PC-3 (cell line): ENCODE data around the gene MYLK3. TPM values are rescaled to one million over a fixed set of nuclear protein-coding genes. Genes with fewer than 3 reads are reported as not detected.

Experiments used
- ATAC-seq: fragments of 200-7000 bp; cut with Tn5 transposase; 2 replicates; pipeline ENCODE4 v1.9.1; 2020; ENCODE audit warnings: mild to moderate bottlenecking, moderate library complexity
- BruUV-seq: library from RNA; stranded (reverse); fragments of 400-500 nt; replicated peaks from 2 replicates; lab custom pipeline; 2021; lab: Mats Ljungman, UMichigan
- CTCF ChIA-PET: fragments of 300-600 bp; sonication (Branson Sonifier 250); formaldehyde crosslinking; loops from one replicate; lab custom pipeline; 2022; ENCODE audit warnings: antibody characterized with exemption; lab: Charles Lee
- POLR2A ChIA-PET: fragments of 300-600 bp; sonication (Branson Sonifier 250); formaldehyde crosslinking; loops from one replicate; lab custom pipeline; 2022; ENCODE audit warnings: antibody characterized with exemption; ENCODE audit not compliant: unreplicated experiment; lab: Charles Lee
- DNase-seq: peaks from one replicate; pipeline ENCODE4 v3.0.0-alpha.2; 2015
- H2AFZ ChIP-seq: fragments of 300-600 bp; sonication (generic); 2 replicates; pipeline ENCODE4 v1.6.0; 2016; ENCODE audit warnings: antibody characterized with exemption, low read length
- H3F3A ChIP-seq: fragments of 300-600 bp; sonication (generic); one replicate; pipeline ENCODE4 v1.6.0; 2017; ENCODE audit warnings: antibody characterized with exemption, low read length, control low read depth, mild to moderate bottlenecking; ENCODE audit not compliant: unreplicated experiment
- H3K27ac ChIP-seq: fragments of 300-600 bp; sonication (generic); 2 replicates; pipeline ENCODE4 v1.5.1; 2016; ENCODE audit warnings: mild to moderate bottlenecking, low read length
- H3K27me3 ChIP-seq: fragments of 300-600 bp; sonication (generic); 2 replicates; pipeline ENCODE4 v1.6.1; 2016; ENCODE audit warnings: low read length, mixed read lengths
- H3K36me3 ChIP-seq: fragments of 300-600 bp; sonication (generic); 2 replicates; pipeline ENCODE4 v1.6.1; 2016; ENCODE audit warnings: low read depth, mixed run types, low read length, mixed read lengths
- H3K4me1 ChIP-seq: fragments of 300-600 bp; sonication (generic); 2 replicates; pipeline ENCODE4 v1.5.1; 2016; ENCODE audit warnings: low read length; ENCODE audit not compliant: insufficient read depth
- H3K4me2 ChIP-seq: fragments of 300-600 bp; sonication (generic); 2 replicates; pipeline ENCODE4 v1.6.0; 2016; ENCODE audit warnings: low read length
- H3K4me3 ChIP-seq: fragments of 300-600 bp; sonication (generic); 2 replicates; pipeline ENCODE4 v1.5.1; 2016; ENCODE audit warnings: mild to moderate bottlenecking, low read length, mixed read lengths
- H3K79me2 ChIP-seq: fragments of 300-600 bp; sonication (generic); 2 replicates; pipeline ENCODE4 v1.6.1; 2017; ENCODE audit warnings: low read length, mixed read lengths
- H3K9ac ChIP-seq: fragments of 300-600 bp; sonication (generic); 2 replicates; pipeline ENCODE4 v1.6.0; 2016; ENCODE audit warnings: mild to moderate bottlenecking, low read length
- H3K9me2 ChIP-seq: fragments of 300-600 bp; sonication (generic); replicated peaks from 2 replicates; pipeline ENCODE4 v1.6.1; 2016; ENCODE audit warnings: mixed run types, low read length, mixed read lengths
- H3K9me3 ChIP-seq: fragments of 300-600 bp; sonication (generic); 2 replicates; pipeline ENCODE4 v1.6.1; 2016; ENCODE audit warnings: low read length, mixed read lengths
- H4K20me1 ChIP-seq: fragments of 300-600 bp; sonication (generic); 2 replicates; pipeline ENCODE4 v1.6.1; 2016; ENCODE audit warnings: low read length, mixed read lengths
- EZH2 ChIP-seq: fragments of 300-600 bp; sonication (generic); IDR thresholded peaks from one replicate; pipeline ENCODE4 v1.6.1; 2017; ENCODE audit warnings: antibody characterized with exemption, mild to moderate bottlenecking, low read length; ENCODE audit not compliant: unreplicated experiment
- EZH2phosphoT487 ChIP-seq: fragments of 300-600 bp; sonication (generic); IDR thresholded peaks from 2 replicates; pipeline ENCODE4 v1.6.1; 2018; ENCODE audit warnings: mild to moderate bottlenecking, antibody characterized with exemption, low read length, borderline replicate concordance
- intact Hi-C: fragments of 100-400 bp; cut with micrococcal nuclease; formaldehyde crosslinking; loops from 2 replicates; pipeline ENCODE4 v1.9.0; 2023
- total RNA-seq: library from RNA; depleted of rRNA; stranded (reverse); fragments of >200 nt; gene quantifications from 2 replicates; pipeline ENCODE4 v1.2.3, GENCODE V29; 2014
- TF ChIP-seq, protein P1 (sequence below): fragments of 300-600 bp; sonication (generic); conservative IDR thresholded peaks from 2 replicates; pipeline ENCODE4 v1.5.1; 2017; ENCODE audit warnings: antibody characterized with exemption, low read depth, mild to moderate bottlenecking, low read length

MYLK3 gene
- total RNA-seq, 1 experiment from 2014 or later, result under 0.01 TPM

DNA sequence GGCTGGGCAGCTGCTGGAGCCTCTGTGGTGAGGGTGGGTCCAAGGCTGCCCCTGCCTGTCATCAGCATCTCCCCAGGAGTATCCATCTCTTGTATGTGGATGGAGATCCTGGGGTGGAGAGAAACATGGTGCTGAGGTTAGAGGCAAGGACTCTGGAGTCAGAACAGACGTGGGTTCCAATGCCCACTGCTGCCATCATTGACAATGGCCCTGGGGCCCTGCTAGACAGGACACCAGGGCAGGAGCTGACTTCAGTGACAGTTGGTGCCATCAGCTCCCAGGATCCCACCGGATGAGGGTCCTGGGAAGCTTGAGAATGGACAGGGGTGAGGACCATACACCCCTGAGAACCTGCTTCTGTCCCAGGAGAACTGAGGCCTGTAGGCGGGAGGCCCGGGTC lies 15.6 kb downstream of the MYLK3 start:
- DNase-seq (no peak), ATAC-seq (no peak)
- intact Hi-C loops, result no loop called here
- Histone ChIP-seq H3K4me3 (no peak overlapping the region), H3K4me2 (no peak overlapping the region), H4K20me1 (no peaks in the 10 kb centered on the region), H3K9me2 (no peaks in the 10 kb centered on the region), H3K79me2 (no peaks in the 10 kb centered on the region), H3K9me3 (no peaks in the 10 kb centered on the region), H3F3A (no peaks in the 10 kb centered on the region), H3K4me1 (no peaks in the 10 kb centered on the region), H3K9ac (no peak overlapping the region), H3K27ac (no peak overlapping the region), H3K27me3 (no peaks in the 10 kb centered on the region), H2AFZ (no peak overlapping the region), H3K36me3 (no peaks in the 10 kb centered on the region)
- no TSS peak for BruUV-seq
- CTCF ChIA-PET, result no interaction called here
- POLR2A ChIA-PET, result no interaction called here
- TF ChIP-seq EZH2phosphoT487, result no peak

DNA sequence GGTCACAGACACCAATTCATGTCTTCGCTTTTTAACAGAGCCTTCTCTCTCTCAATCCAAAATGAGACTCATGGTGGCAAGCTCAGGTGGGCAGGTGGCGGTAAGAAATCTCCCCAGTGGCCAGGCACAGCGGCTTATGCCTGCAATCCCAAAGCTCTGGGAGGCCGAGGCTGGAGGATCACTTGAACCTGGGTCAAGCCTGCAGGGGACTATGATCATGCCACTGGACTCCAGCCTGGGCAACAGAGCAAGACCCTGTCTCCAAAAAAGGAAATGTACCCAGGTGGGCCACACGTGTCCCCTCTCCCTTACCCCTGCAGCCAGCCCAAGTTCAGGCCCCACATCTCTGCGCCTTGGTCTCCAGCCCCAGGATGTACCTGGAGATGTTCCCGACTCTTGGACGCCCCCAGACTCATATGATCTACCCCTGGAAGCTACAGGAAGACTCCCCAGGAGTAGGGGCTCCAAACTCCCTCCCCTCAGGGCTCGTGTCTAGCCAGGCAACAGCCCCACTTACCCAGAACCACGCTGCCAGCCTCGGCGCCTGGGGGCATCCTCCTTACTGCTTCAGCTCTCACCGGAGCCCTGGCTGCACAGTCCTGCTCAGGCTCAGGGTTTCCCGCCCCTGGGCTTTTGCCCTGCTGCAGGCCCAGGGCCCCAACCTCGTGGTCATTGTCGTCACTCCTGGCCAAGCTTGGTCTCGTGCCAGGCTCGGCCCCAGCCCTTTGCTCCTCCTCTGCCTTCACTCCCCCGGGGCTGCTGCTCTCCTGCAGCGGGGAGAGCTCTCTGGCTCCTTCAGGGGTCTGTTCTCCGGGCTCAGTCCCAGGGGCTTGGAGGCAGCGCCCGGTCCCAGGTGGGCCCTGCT lies 16.2 kb downstream of the MYLK3 start:
- ATAC-seq (no peak), DNase-seq (no peak)
- Histone ChIP-seq H3K36me3 (no peaks in the 10 kb centered on the region), H3K4me3 (no peak overlapping the region), H3K27ac (no peak overlapping the region), H3F3A (no peaks in the 10 kb centered on the region), H3K4me2 (no peak overlapping the region), H4K20me1 (no peaks in the 10 kb centered on the region), H3K27me3 (no peaks in the 10 kb centered on the region), H3K4me1 (no peaks in the 10 kb centered on the region), H2AFZ (no peak overlapping the region), H3K79me2 (no peaks in the 10 kb centered on the region), H3K9me3 (no peaks in the 10 kb centered on the region), H3K9ac (no peak overlapping the region), H3K9me2 (no peaks in the 10 kb centered on the region)
- ChIA-PET CTCF (no interaction called here), POLR2A (no interaction called here)
- no TSS peak for BruUV-seq
- TF ChIP-seq EZH2phosphoT487, result no peak
- TF ChIP-seq, protein P1, sequence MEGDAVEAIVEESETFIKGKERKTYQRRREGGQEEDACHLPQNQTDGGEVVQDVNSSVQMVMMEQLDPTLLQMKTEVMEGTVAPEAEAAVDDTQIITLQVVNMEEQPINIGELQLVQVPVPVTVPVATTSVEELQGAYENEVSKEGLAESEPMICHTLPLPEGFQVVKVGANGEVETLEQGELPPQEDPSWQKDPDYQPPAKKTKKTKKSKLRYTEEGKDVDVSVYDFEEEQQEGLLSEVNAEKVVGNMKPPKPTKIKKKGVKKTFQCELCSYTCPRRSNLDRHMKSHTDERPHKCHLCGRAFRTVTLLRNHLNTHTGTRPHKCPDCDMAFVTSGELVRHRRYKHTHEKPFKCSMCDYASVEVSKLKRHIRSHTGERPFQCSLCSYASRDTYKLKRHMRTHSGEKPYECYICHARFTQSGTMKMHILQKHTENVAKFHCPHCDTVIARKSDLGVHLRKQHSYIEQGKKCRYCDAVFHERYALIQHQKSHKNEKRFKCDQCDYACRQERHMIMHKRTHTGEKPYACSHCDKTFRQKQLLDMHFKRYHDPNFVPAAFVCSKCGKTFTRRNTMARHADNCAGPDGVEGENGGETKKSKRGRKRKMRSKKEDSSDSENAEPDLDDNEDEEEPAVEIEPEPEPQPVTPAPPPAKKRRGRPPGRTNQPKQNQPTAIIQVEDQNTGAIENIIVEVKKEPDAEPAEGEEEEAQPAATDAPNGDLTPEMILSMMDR, result no peak
- intact Hi-C loops, result no loop called here

DNA sequence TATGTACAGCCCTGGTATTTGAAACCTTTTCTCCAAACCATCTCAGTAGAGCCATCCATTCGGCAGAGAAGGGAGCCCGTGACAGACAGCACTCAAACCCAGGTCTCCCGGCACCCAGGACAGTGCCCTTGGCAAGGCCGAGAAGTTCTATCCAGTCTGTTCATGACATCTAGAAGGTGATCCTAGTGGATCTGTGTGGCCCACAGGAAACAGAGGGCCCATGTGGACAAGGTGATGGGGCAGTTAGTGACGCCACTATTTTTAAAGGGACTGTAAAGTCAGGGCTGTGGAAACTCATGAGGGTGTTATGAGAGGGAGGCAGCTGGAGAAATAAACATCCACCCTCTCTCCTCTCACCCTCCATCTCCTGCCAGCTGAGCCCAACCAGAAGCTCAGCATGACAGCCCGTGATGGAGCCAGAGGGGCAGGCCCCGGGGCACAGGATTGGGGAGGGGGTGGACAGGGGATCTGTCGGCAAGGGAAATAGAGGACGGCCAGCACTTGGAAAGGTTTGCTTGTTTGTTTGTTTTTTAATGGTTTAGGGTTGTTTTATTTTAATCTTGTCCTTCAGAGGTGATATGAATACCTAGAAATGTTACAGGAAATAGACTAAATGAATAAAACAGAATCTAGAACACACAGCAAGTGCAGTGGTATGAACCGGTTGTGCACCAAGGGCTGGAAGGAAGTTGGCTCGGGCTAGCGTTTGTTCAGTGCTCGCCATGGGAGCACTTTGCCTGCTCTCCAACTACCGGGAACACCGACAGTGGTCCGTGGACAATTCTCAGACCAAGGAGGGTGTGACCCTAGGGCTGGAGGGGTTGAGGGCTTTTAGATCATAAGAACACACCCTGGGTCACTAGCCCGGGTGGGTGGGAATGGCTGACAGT lies 17.1 kb downstream of the MYLK3 start:
- intact Hi-C loops, result no loop called here
- TF ChIP-seq EZH2phosphoT487 (no peak), EZH2 (no peak)
- TF ChIP-seq, protein P1, result no peak
- no TSS peak for BruUV-seq
- H2AFZ ChIP-seq, result no peak overlapping the region
- no peak for DNase-seq
- no peak overlapping the region for H3K4me3 ChIP-seq
- H3K9ac ChIP-seq, result no peak overlapping the region
- H3K36me3 ChIP-seq, result no peaks in the 10 kb centered on the region
- H3K27ac ChIP-seq, result no peak overlapping the region
- H3K79me2 ChIP-seq, result no peaks in the 10 kb centered on the region
- H3K9me3 ChIP-seq, result no peaks in the 10 kb centered on the region
- no peaks in the 10 kb centered on the region for H3K9me2 ChIP-seq
- H3K4me1 ChIP-seq, result no peaks in the 10 kb centered on the region
- H3F3A ChIP-seq, result no peaks in the 10 kb centered on the region
- no peaks in the 10 kb centered on the region for H3K27me3 ChIP-seq
- POLR2A ChIA-PET, result no interaction called here
- ATAC-seq, result no peak
- H4K20me1 ChIP-seq, result no peaks in the 10 kb centered on the region
- CTCF ChIA-PET, result no interaction called here
- H3K4me2 ChIP-seq, result no peak overlapping the region
